Hippocampal formation (tissue), 2 donors: ENCODE measurements around the gene QKI.
A peak's percentile ranks its signal among the peaks of the same experiment; 100 is the strongest.
"Not testable (repeated sequence)": the region's sequence is repeated elsewhere in the genome, so short reads cannot be mapped to it uniquely, and the experiment has no call there.

Experiments used
- DNase-seq, 2 donors: peaks; one replicate each; lab custom pipeline; 2025; lab: John Stamatoyannopoulos, UW

Gene QKI

GRCh38 chr6:163579111-163579879 is 164.8 kb downstream of the QKI start:
- DNase-seq = peak; percentile 55 to 61

GRCh38 chr6:163579880-163580295 is 165.4 kb downstream of the QKI start:
- DNase-seq = no peak

- no peak for DNase-seq
Measured at GRCh38 chr6:163580311-163581030, 166.0 kb downstream of the QKI start.

GRCh38 chr6:163583558-163583957 is 169.0 kb downstream of the QKI start:
- DNase-seq = no peak

GRCh38 chr6:163585932-163586437 is 171.5 kb downstream of the QKI start:
- no peak for DNase-seq

GRCh38 chr6:163586888-163587287 is 172.4 kb downstream of the QKI start:
- no peak for DNase-seq

GRCh38 chr6:163588220-163588919 is 173.9 kb downstream of the QKI start:
- no peak for DNase-seq

- DNase-seq = no peak
Measured at GRCh38 chr6:163589387-163589786, 174.9 kb downstream of the QKI start.

- not testable (repeated sequence) for DNase-seq
Measured at GRCh38 chr6:163590132-163590531, 175.6 kb downstream of the QKI start.

GRCh38 chr6:163592872-163593271 is 178.4 kb downstream of the QKI start:
- no peak for DNase-seq

- no peak for DNase-seq
Measured at GRCh38 chr6:163596174-163596573, 181.7 kb downstream of the QKI start.

GRCh38 chr6:163599136-163599535 is 184.6 kb downstream of the QKI start:
- no peak for DNase-seq

- no peak for DNase-seq
Measured at GRCh38 chr6:163599684-163600083, 185.2 kb downstream of the QKI start.

- DNase-seq = no peak
Measured at GRCh38 chr6:163600331-163600730, 185.8 kb downstream of the QKI start.

- DNase-seq = no peak
Measured at GRCh38 chr6:163600781-163601180, 186.3 kb downstream of the QKI start.

GRCh38 chr6:163602851-163603250 is 188.3 kb downstream of the QKI start:
- DNase-seq = no peak

GRCh38 chr6:163603395-163603794 is 188.9 kb downstream of the QKI start:
- DNase-seq = no peak

GRCh38 chr6:163605385-163606097 is 191.0 kb downstream of the QKI start:
- DNase-seq = no peak

- no peak for DNase-seq
Measured at GRCh38 chr6:163607792-163608191, 193.3 kb downstream of the QKI start.

- DNase-seq = no peak
Measured at GRCh38 chr6:163608204-163608644, 193.7 kb downstream of the QKI start.

- no peak for DNase-seq
Measured at GRCh38 chr6:163612200-163612599, 197.7 kb downstream of the QKI start.

- DNase-seq = no peak
Measured at GRCh38 chr6:163613025-163613424, 198.5 kb downstream of the QKI start.
